GM19238 (cell line): ENCODE data around the gene VPS37C.

Experiments
- DNase-seq: peaks from one replicate; pipeline ENCODE4 v3.0.0; 2011; ENCODE audit warnings: low spot score; ENCODE audit not compliant: insufficient read length

The VPS37C gene

DNA sequence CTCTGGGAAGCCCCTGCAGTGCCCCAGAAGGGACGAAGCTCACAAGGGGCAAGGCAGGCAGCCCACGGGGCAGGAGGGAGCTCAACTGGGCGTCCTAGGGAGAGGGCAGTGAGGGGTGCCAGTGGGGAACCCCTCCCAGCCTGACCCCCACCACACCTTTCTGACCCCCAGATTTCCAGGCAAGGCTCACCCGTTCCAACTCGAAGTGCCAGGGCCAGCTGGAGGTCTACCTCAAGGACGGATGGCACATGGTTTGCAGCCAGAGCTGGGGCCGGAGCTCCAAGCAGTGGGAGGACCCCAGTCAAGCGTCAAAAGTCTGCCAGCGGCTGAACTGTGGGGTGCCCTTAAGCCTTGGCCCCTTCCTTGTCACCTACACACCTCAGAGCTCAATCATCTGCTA, 43.2 kb downstream of the VPS37C start:
- no peak for DNase-seq

- DNase-seq = no peak
Measured at GRCh38 chr11:61117168-61117520, 44.1 kb downstream of the VPS37C start.

GRCh38 chr11:61116426-61117167, 44.6 kb downstream of the VPS37C start:
- no peak for DNase-seq

DNA sequence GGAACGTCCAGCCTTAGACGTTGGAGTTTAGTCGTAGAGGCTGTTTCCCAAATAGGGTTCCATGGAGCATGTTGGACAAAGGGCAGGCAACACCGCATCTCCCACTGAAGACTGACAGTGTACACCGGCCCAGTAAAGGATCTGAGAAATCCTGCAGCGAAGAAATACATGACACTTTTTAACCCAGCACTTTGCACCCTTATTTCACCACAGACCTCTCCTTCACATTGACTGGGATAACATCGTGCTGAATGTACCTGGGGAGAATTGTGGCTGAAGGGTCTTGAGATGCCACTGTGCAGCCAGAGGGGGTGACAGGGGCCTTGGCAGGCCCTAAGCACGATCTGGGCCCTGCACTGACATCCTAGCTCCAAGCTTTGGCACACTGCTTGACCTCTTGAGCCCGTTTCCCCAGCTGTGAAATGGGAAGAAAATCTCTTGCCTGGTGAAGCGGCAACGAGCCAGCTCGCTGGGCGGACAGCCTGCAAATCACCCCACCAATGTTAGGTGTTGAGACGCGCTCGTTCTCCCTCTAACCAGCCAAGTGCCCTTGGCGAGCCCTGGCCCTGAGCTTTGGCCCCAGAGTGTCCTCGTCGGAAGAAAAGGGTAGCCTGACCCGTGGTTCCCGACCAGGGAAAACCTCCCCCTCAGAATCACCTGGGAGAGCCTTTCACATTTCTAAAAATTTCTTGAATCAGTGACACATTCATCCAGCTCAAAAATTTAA, 45.6 kb downstream of the VPS37C start:
- DNase-seq = no peak

- no peak for DNase-seq
Measured at GRCh38 chr11:61114913-61115312, 46.3 kb downstream of the VPS37C start.

DNA sequence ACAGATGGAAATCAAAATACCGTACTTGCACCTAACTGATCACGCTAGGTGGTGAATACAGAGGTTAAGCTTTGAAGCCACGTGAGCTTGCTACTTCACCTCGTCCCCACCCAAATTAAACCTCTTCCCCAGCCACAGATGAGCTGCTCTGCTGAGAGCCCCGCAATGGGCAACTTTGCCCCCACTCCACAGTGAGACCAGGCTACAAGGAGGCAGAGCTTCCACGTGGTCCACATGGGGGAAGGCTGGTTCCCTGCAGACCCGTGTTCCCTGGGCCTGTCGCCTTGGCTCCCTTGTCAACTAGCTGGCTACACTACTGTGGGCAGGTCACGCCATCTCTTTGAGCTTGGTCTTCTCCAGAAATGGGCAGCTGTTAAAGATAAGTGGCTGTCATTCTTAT, 48.0 kb downstream of the VPS37C start:
- no peak for DNase-seq

- no peak for DNase-seq
Measured at GRCh38 chr11:61112575-61112974, 48.7 kb downstream of the VPS37C start.

DNA sequence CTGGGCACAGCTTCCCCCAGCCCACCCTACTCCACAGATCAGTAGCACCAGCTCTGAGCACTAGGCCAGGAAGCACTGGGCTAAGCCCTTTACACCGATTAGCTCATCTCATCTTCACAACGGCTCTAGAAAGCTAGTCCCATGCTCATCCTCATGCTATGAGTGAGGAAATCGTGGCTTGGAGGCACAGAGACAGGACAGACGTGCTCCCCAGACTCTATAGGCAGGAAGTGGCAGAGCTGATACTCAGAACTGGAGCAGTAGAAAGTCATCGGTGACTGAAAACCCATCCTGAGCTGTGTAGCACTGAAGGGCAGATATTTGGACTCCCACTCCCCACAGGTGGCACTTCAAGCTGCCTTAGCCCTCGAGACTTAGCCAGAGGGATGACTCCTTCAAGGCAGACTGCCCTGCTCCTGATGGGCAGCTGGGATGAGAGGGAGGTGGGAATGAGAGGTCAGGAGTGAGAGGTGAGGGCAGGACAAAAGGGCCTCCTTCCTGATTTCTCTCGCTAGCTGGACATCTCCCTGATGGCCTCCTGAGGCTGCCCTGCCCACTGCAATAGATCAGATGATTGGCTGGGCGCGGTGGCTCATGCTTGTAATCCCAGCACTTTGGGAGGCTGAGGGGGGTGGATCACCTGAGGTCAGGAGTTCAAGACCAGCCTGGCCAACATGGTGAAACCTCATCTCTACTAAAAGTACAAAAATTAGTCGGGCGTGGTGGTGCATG, 49.3 kb downstream of the VPS37C start:
- DNase-seq = no peak

- no peak for DNase-seq
Measured at GRCh38 chr11:61111050-61111435, 50.2 kb downstream of the VPS37C start.

DNA sequence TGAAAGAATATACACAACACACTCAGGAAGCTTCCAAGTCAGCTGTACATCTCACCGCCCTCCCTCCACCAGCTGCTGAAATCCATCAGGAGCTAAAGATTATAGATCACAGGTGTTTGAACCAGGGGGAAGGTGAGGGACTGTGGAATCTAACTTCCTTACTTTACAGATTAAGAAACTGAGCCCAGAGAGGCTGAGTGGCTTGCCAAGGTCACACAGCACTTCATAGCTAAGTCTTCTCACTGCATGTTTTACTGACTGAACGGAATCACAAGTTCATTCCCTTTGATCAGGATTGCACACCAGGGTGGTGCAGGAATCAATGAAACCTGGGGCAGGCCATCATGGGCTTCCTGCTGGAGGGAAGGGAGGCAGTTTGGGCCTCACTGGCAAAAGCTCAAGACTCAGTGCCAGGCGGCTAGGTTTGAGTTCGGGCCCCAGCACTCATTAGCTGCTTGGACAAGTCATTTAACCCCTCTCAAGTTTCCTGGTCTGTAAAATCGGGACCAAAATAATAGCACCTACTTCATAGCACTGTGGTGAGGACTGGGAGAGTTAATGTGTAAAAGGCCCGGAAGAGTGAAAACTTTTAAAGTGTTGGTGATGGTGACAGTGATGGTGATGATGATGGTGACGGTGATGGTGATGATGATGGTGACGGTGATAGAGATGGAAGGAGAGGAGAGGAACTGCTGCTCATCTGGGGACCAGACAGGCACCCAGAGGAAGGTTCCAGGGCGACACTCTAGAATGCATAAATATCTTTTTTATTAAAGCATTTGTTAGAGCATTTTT, 50.8 kb downstream of the VPS37C start:
- DNase-seq = no peak

DNA sequence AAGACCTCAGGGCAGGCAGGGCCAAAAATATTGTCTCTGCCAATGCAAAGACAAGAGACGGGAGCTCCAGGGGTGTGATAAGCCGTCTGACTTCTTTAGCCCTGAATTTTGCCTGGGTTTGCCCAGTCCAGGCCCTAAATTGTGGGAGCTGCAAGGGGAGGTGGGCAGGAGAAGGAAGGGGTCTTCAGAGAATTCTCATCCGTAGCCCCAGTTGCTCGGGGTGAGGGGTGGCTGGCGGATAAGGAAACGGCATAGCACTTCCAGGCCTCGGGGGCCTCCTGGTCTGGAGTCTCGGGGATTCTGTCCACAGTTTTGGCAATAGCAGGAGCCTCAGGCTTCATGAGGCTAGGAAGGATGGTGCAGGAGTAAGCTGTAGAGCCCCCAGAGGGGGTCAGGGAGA, 51.6 kb downstream of the VPS37C start:
- DNase-seq = no peak

- no peak for DNase-seq
Measured at GRCh38 chr11:61108847-61109585, 52.2 kb downstream of the VPS37C start.

- no peak for DNase-seq
Measured at GRCh38 chr11:61107888-61108287, 53.3 kb downstream of the VPS37C start.

DNA sequence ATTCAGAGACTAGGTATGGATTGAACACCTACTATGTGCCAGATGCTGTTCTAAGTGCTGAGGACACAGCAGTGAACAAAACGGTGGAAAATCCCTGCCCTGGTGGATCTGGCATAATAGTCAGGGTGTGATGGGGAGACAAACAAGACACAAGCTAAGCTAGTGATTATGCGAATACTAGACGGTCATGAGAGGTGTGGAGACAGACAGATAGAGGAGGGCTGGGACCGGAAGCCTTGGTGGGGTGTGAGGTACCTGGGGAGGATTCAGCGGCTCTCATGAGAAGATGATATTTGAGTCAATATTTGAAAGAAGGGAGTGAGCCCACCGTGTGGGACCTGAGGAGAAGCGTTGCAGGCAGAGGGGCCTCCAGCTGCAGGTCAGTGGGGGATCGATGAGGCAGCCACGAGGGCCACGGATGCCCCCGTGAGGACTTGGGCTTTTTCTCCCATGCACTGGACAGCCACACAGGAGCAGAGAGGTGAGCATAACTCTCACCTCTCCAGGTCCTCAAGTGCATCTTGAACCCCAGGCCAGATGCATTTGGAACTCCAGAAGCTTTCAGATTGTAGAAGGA, 54.2 kb downstream of the VPS37C start:
- no peak for DNase-seq

GRCh38 chr11:61106296-61106695, 54.9 kb downstream of the VPS37C start:
- no peak for DNase-seq

- DNase-seq = no peak
Measured at GRCh38 chr11:61104963-61105362, 56.3 kb downstream of the VPS37C start.

DNA sequence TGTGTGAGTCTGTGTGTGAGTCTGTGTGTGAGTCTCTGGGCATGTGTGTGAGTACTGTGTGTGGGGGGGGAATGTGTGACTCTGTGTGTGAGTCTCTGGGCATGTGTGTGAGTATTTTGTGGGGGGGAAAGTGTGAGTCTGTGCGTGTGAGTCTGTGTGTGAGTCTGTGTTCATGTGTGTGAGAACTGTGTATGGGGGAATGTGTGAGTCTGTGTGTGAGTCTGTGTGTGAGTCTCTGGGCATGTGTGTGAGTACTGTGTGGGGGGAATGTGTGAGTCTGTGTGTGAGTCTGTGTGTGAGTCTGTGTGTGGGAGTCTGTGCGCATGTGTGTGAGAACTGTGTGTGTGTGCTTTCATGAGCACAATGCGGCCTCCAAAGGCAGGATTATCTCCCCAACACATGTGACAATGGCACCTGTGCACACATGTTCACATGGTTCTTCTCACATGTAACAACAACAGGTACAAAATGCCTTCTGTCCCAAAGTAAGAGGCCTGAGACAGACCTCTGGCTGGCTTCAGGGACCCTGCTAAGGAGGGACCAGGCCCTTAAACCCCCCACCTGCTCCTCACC, 57.3 kb downstream of the VPS37C start:
- no peak for DNase-seq

- no peak for DNase-seq
Measured at GRCh38 chr11:61102667-61103571, 58.3 kb downstream of the VPS37C start.

GRCh38 chr11:61098778-61099177, 62.4 kb downstream of the VPS37C start:
- DNase-seq = no peak
